WTC11 (cell line): Measurements from ENCODE around the gene PACS1. TPM values are rescaled to one million over a fixed set of nuclear protein-coding genes. Genes with fewer than 3 reads are reported as not detected.

Source experiments
- ATAC-seq: fragments of 200-7000 bp; cut with Tn5 transposase; 2 replicates; pipeline ENCODE4 v1.10.0; 2021; ENCODE audit warnings: mild to moderate bottlenecking, moderate library complexity
- CTCF ChIA-PET: fragments of 300-600 bp; sonication (Branson Sonifier 250); formaldehyde crosslinking; loops from one replicate; lab custom pipeline; 2021; ENCODE audit warnings: antibody characterized with exemption; lab: Charles Lee
- POLR2A ChIA-PET: fragments of 350-600 bp; sonication (Branson Sonifier 250); formaldehyde crosslinking; loops from one replicate; lab custom pipeline; 2021; ENCODE audit warnings: antibody characterized with exemption; lab: Charles Lee
- DNase-seq: peaks from one replicate; pipeline ENCODE4 v3.0.0; 2021; ENCODE audit warnings: low spot score
- H3K27ac Mint-ChIP-seq: 2 replicates; pipeline ENCODE4 v1.8.0; 2021; ENCODE audit warnings: mixed read lengths
- H3K27me3 Mint-ChIP-seq: 2 replicates; pipeline ENCODE4 v1.8.0; 2021; ENCODE audit warnings: low read depth, mild to moderate bottlenecking, moderate library complexity, mixed read lengths
- H3K36me3 Mint-ChIP-seq: 2 replicates; pipeline ENCODE4 v1.8.0; 2021; ENCODE audit warnings: mixed read lengths
- H3K4me1 Mint-ChIP-seq: 2 replicates; pipeline ENCODE4 v1.8.0; 2022; ENCODE audit warnings: mixed read lengths
- H3K4me3 Mint-ChIP-seq: 2 replicates; pipeline ENCODE4 v1.8.0; 2021; ENCODE audit warnings: mild to moderate bottlenecking, moderate library complexity, mixed read lengths
- H3K9me3 Mint-ChIP-seq: 2 replicates; pipeline ENCODE4 v1.8.0; 2021; ENCODE audit warnings: mixed read lengths
- CBFB ChIP-seq: sonication (generic); formaldehyde crosslinking; IDR thresholded peaks from 2 replicates; pipeline ENCODE4 v1.8.1; 2022; ENCODE audit warnings: mild to moderate bottlenecking, low read depth, missing genetic modification reagents
- CREB1 ChIP-seq: sonication (generic); formaldehyde crosslinking; IDR thresholded peaks from 2 replicates; pipeline ENCODE4 v1.8.0; 2023; ENCODE audit warnings: mild to moderate bottlenecking, missing genetic modification reagents
- E2F1 ChIP-seq: sonication (generic); formaldehyde crosslinking; IDR thresholded peaks from 2 replicates; pipeline ENCODE4 v1.8.0; 2022; ENCODE audit warnings: mild to moderate bottlenecking, missing genetic modification reagents
- FOXJ3 ChIP-seq: sonication (generic); formaldehyde crosslinking; IDR thresholded peaks from 2 replicates; pipeline ENCODE4 v1.9.0; 2021; ENCODE audit warnings: missing genetic modification reagents, mild to moderate bottlenecking, borderline replicate concordance
- HMGA2 ChIP-seq: fragments of 250-450 bp; sonication (Bioruptor Pico); IDR thresholded peaks from 2 replicates; pipeline ENCODE4 v1.4.0; 2021; ENCODE audit warnings: mild to moderate bottlenecking, moderate library complexity
- NFE2L1 ChIP-seq: sonication (generic); formaldehyde crosslinking; IDR thresholded peaks from 2 replicates; pipeline ENCODE4 v1.8.1; 2023; ENCODE audit warnings: missing genetic modification reagents
- SP1 ChIP-seq: sonication (generic); formaldehyde crosslinking; conservative IDR thresholded peaks from 2 replicates; pipeline ENCODE4 v1.8.1; 2022; ENCODE audit warnings: missing genetic modification reagents
- TCF7 ChIP-seq: sonication (generic); formaldehyde crosslinking; IDR thresholded peaks from 2 replicates; pipeline ENCODE4 v1.8.0; 2022; ENCODE audit warnings: mild to moderate bottlenecking, low read depth, missing genetic modification reagents, moderate library complexity
- ZNF263 ChIP-seq: sonication (generic); formaldehyde crosslinking; IDR thresholded peaks from 2 replicates; pipeline ENCODE4 v1.8.1; 2022; ENCODE audit warnings: low read depth, mild to moderate bottlenecking, moderate library complexity, missing genetic modification reagents
- ZNF396 ChIP-seq: fragments of 250-450 bp; sonication (Bioruptor Pico); IDR thresholded peaks from 2 replicates; pipeline ENCODE4 v1.8.0; 2021; ENCODE audit warnings: mild to moderate bottlenecking, moderate library complexity, borderline replicate concordance
- ZNF512 ChIP-seq: sonication (generic); formaldehyde crosslinking; IDR thresholded peaks from 2 replicates; pipeline ENCODE4 v1.8.1; 2022; ENCODE audit warnings: missing genetic modification reagents, borderline replicate concordance
- ZNF671 ChIP-seq: fragments of 250-450 bp; sonication (Bioruptor Pico); IDR thresholded peaks from 2 replicates; pipeline ENCODE4 v1.8.0; 2021; ENCODE audit warnings: mild to moderate bottlenecking
- total RNA-seq: library from RNA; stranded (reverse); gene quantifications from 3 replicates; pipeline ENCODE4 v1.2.3, GENCODE V29; 2021
- TF ChIP-seq, protein P1 (sequence below): sonication (generic); formaldehyde crosslinking; IDR thresholded peaks from 2 replicates; pipeline ENCODE4 v1.8.0; 2023; ENCODE audit warnings: missing genetic modification reagents
- TF ChIP-seq, protein P2 (sequence below): sonication (generic); formaldehyde crosslinking; IDR thresholded peaks from 2 replicates; pipeline ENCODE4 v1.8.0; 2023; ENCODE audit warnings: mild to moderate bottlenecking, missing genetic modification reagents
- TF ChIP-seq, protein P3 (sequence below): fragments of 250-450 bp; sonication (Bioruptor Pico); IDR thresholded peaks from 2 replicates; pipeline ENCODE4 v1.9.0; 2021; ENCODE audit warnings: mild to moderate bottlenecking
- TF ChIP-seq, protein P4 (sequence below): sonication (generic); formaldehyde crosslinking; IDR thresholded peaks from 2 replicates; pipeline ENCODE4 v1.8.1; 2023; ENCODE audit warnings: mild to moderate bottlenecking, moderate library complexity, missing genetic modification reagents

The PACS1 gene
- total RNA-seq, 1 experiment from 2014 or later: 34.8 TPM

DNA sequence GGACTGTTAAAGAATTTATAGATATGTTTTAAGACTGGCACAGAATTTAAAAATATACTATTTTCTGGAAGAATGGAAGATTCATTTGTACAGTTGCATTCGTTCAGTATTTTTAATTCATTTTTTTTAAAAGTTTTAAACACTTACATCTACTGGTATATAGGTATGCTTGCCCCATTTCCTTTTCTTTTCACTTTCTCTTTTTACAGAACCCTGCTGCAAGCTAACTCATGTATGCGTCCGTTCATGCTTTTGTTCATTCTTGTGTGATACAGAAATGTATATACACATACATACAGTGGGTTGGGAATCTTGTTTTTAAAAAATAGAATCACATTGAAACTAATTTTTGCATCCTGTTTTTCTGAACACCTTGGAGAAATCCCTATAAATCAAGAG is 31.0 kb downstream of the PACS1 start:
- ChIA-PET CTCF (no interaction called here), POLR2A (no interaction called here)
- H3K27me3 Mint-ChIP-seq: no peaks in the 10 kb centered on the region

More for the DNA sequence above, 31.0 kb downstream of the PACS1 start:
- ATAC-seq: no peak
- DNase-seq: no peak
- Mint-ChIP-seq H3K9me3 (no peaks in the 10 kb centered on the region), H3K4me1 (peaks cover 10% of the 10 kb centered on the region), H3K27ac (no peak overlapping the region), H3K36me3 (no peaks in the 10 kb centered on the region), H3K4me3 (no peak overlapping the region)
- TF ChIP-seq ZNF396: no peak
- no peak for TF ChIP-seq CREB1 (CRISPR knock-in tag)
- no peak for TF ChIP-seq SP1 (CRISPR knock-in tag)
- TF ChIP-seq NFE2L1 (CRISPR knock-in tag): no peak
- TF ChIP-seq, protein P1, sequence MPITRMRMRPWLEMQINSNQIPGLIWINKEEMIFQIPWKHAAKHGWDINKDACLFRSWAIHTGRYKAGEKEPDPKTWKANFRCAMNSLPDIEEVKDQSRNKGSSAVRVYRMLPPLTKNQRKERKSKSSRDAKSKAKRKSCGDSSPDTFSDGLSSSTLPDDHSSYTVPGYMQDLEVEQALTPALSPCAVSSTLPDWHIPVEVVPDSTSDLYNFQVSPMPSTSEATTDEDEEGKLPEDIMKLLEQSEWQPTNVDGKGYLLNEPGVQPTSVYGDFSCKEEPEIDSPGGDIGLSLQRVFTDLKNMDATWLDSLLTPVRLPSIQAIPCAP (CRISPR knock-in tag): no peak
- no peak for TF ChIP-seq CBFB (CRISPR knock-in tag)
- no peak for TF ChIP-seq HMGA2 (CRISPR knock-in tag)
- TF ChIP-seq, protein P2, sequence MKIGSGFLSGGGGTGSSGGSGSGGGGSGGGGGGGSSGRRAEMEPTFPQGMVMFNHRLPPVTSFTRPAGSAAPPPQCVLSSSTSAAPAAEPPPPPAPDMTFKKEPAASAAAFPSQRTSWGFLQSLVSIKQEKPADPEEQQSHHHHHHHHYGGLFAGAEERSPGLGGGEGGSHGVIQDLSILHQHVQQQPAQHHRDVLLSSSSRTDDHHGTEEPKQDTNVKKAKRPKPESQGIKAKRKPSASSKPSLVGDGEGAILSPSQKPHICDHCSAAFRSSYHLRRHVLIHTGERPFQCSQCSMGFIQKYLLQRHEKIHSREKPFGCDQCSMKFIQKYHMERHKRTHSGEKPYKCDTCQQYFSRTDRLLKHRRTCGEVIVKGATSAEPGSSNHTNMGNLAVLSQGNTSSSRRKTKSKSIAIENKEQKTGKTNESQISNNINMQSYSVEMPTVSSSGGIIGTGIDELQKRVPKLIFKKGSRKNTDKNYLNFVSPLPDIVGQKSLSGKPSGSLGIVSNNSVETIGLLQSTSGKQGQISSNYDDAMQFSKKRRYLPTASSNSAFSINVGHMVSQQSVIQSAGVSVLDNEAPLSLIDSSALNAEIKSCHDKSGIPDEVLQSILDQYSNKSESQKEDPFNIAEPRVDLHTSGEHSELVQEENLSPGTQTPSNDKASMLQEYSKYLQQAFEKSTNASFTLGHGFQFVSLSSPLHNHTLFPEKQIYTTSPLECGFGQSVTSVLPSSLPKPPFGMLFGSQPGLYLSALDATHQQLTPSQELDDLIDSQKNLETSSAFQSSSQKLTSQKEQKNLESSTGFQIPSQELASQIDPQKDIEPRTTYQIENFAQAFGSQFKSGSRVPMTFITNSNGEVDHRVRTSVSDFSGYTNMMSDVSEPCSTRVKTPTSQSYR (CRISPR knock-in tag): no peak
- no peak for TF ChIP-seq ZNF671 (CRISPR knock-in tag)
- TF ChIP-seq, protein P3, sequence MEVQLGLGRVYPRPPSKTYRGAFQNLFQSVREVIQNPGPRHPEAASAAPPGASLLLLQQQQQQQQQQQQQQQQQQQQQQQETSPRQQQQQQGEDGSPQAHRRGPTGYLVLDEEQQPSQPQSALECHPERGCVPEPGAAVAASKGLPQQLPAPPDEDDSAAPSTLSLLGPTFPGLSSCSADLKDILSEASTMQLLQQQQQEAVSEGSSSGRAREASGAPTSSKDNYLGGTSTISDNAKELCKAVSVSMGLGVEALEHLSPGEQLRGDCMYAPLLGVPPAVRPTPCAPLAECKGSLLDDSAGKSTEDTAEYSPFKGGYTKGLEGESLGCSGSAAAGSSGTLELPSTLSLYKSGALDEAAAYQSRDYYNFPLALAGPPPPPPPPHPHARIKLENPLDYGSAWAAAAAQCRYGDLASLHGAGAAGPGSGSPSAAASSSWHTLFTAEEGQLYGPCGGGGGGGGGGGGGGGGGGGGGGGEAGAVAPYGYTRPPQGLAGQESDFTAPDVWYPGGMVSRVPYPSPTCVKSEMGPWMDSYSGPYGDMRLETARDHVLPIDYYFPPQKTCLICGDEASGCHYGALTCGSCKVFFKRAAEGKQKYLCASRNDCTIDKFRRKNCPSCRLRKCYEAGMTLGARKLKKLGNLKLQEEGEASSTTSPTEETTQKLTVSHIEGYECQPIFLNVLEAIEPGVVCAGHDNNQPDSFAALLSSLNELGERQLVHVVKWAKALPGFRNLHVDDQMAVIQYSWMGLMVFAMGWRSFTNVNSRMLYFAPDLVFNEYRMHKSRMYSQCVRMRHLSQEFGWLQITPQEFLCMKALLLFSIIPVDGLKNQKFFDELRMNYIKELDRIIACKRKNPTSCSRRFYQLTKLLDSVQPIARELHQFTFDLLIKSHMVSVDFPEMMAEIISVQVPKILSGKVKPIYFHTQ (CRISPR knock-in tag): no peak
- TF ChIP-seq FOXJ3 (CRISPR knock-in tag): no peak
- no peak for TF ChIP-seq ZNF512 (CRISPR knock-in tag)
- no peak for TF ChIP-seq E2F1 (CRISPR knock-in tag)
- TF ChIP-seq ZNF263 (CRISPR knock-in tag): no peak
- TF ChIP-seq, protein P4, sequence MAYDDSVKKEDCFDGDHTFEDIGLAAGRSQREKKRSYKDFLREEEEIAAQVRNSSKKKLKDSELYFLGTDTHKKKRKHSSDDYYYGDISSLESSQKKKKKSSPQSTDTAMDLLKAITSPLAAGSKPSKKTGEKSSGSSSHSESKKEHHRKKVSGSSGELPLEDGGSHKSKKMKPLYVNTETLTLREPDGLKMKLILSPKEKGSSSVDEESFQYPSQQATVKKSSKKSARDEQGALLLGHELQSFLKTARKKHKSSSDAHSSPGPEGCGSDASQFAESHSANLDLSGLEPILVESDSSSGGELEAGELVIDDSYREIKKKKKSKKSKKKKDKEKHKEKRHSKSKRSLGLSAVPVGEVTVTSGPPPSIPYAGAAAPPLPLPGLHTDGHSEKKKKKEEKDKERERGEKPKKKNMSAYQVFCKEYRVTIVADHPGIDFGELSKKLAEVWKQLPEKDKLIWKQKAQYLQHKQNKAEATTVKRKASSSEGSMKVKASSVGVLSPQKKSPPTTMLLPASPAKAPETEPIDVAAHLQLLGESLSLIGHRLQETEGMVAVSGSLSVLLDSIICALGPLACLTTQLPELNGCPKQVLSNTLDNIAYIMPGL (CRISPR knock-in tag): no peak
- no peak for TF ChIP-seq TCF7 (CRISPR knock-in tag)
